ENCODE data around the gene PTPRT.

DNA sequence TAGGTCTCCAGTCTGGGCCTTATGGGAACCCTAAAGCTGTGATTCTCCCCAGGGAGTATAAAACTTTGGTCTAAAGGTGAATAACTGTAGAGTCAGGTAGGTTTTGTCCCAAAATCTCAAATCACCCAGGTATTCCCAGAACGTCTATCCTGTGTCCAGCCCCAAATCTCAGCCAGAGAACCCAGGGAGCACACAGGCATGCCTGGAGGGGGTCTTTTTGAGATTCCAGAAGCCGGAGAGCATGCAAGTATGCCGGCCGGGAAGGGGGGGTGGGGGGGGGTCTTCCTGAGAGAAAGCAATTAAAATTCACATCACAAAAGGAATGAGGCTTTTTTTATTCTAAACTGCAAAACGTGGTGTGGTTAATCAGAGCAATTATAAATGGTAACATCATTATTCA is 210.0 kb downstream of the PTPRT start:
- TF ChIP-seq, protein P1, sequence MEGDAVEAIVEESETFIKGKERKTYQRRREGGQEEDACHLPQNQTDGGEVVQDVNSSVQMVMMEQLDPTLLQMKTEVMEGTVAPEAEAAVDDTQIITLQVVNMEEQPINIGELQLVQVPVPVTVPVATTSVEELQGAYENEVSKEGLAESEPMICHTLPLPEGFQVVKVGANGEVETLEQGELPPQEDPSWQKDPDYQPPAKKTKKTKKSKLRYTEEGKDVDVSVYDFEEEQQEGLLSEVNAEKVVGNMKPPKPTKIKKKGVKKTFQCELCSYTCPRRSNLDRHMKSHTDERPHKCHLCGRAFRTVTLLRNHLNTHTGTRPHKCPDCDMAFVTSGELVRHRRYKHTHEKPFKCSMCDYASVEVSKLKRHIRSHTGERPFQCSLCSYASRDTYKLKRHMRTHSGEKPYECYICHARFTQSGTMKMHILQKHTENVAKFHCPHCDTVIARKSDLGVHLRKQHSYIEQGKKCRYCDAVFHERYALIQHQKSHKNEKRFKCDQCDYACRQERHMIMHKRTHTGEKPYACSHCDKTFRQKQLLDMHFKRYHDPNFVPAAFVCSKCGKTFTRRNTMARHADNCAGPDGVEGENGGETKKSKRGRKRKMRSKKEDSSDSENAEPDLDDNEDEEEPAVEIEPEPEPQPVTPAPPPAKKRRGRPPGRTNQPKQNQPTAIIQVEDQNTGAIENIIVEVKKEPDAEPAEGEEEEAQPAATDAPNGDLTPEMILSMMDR (IDR thresholded peaks at IDR 0.05), result no peak
- no peak for TF ChIP-seq EP300 (IDR thresholded peaks at IDR 0.05)

All from suprapubic skin (tissue), 3 donors.